ENCODE data around the gene ANGPTL2. TPM values are rescaled to one million over a fixed set of nuclear protein-coding genes. Genes with fewer than 3 reads are reported as not detected.

The ANGPTL2 gene
- total RNA-seq, 1 experiment from 2014 or later, result 0.20 TPM

GRCh38 chr9:127129718-127130085 lies 7.3 kb upstream of the ANGPTL2 start:
- Histone ChIP-seq H3K79me2 (ENCODE audit: insufficient read depth, low read length) (no peaks in the 10 kb centered on the region), H3K9ac (ENCODE audit: low read length) (no peak overlapping the region), H3K36me3 (ENCODE audit: control insufficient read depth in 1 of 2, insufficient read depth in 2 of 2, low read length in 2 of 2) (no peaks in the 10 kb centered on the region), H3K4me3 (replicated peaks in 1 of 2; ENCODE audit: low read depth in 1 of 2, low read length in 2 of 2) (no peak overlapping the region), H4K20me1 (ENCODE audit: insufficient read depth) (no peaks in the 10 kb centered on the region), H3K4me1 (ENCODE audit: control insufficient read depth in 1 of 2, insufficient read depth in 2 of 2, low read length in 2 of 2) (peaks cover 22 to 31% of the 10 kb centered on the region in 2 experiments), H3K9me3 (ENCODE audit: control insufficient read depth in 1 of 2, insufficient read depth in 1 of 2, low read depth in 1 of 2, low read length in 2 of 2) (no peaks in the 10 kb centered on the region), H3K27ac (ENCODE audit: low read depth, low read length) (no peak overlapping the region), H3K4me2 (ENCODE audit: low read length) (no peak overlapping the region), H2AFZ (ENCODE audit: low read depth, low read length, poor library complexity, severe bottlenecking) (no peak overlapping the region), H3K27me3 (ENCODE audit: insufficient read depth, low read length) (no peaks in the 10 kb centered on the region), H3K9me2 (ENCODE audit: insufficient read depth) (no peaks in the 10 kb centered on the region)
- TF ChIP-seq POLR2A (IDR thresholded peaks at IDR 0.05; ENCODE audit: borderline replicate concordance, extremely low read depth, insufficient read depth, insufficient read length) (no peak), RAD21 (IDR thresholded peaks at IDR 0.05; ENCODE audit: low read depth) (no peak), YY1 (IDR thresholded peaks at IDR 0.05; ENCODE audit: extremely low read depth, insufficient replicate concordance, low read depth, low read length) (no peak), SIN3A (IDR thresholded peaks at IDR 0.05; ENCODE audit: low read depth) (no peak), ZBTB33 (IDR thresholded peaks at IDR 0.05; ENCODE audit: extremely low read depth, insufficient replicate concordance, low read length) (no peak), CTCF (IDR thresholded peaks at IDR 0.05 in 2 of 3, conservative IDR thresholded peaks at IDR 0.05 in 1 of 3; ENCODE audit: borderline replicate concordance in 1 of 3, insufficient read depth in 1 of 3, low read depth in 2 of 3, low read length in 2 of 3) (no peak), ATF3 (IDR thresholded peaks at IDR 0.05) (no peak)
- ATAC-seq (no peak), DNase-seq (ENCODE audit: low read depth, low spot score) (no peak)
- intact Hi-C loops (cut with micrococcal nuclease), result no loop called here
- RAD21 ChIA-PET (ENCODE audit: low non-redundant PET in 1 of 2, low total read pairs in 2 of 2, uncharacterized antibody in 2 of 2, unreplicated experiment in 2 of 2), result no interaction called here
- POLR2A ChIA-PET, result no interaction called here
- CTCF ChIA-PET, result no interaction called here
- BruUV-seq (replicated peaks), result no TSS peak

Measured in HCT116 (cell line).